GM18499 (cell line): Measurements from ENCODE around the gene ACADL.

Source experiments
- ATAC-seq: cut with Tn5 transposase; IDR thresholded peaks from one replicate; pipeline ENCODE4 v1.9.1; 2021; ENCODE audit warnings: moderate number of reproducible peaks; ENCODE audit not compliant: insufficient read depth, unreplicated experiment

The ACADL gene

GRCh38 chr2:210224941-210225672, at the start of gene ACADL:
TSS of gene ACADL (minus strand) at chr2:210225447. CDS start at chr2:210225263, 184 bp downstream.
- no peak for ATAC-seq

- ATAC-seq, result no peak
These were observed 46.1 kb upstream of the ACADL start for GRCh38 chr2:210271300-210271699.

- no peak for ATAC-seq
These were observed 43.9 kb upstream of the ACADL start for GRCh38 chr2:210269148-210269547.

GRCh38 chr2:210268281-210268680, 43.0 kb upstream of the ACADL start:
- ATAC-seq, result no peak

GRCh38 chr2:210267698-210268097, 42.5 kb upstream of the ACADL start:
- ATAC-seq, result no peak

- ATAC-seq, result no peak
These were observed 39.0 kb upstream of the ACADL start for GRCh38 chr2:210264282-210264681.

- ATAC-seq, result no peak
These were observed 38.6 kb upstream of the ACADL start for GRCh38 chr2:210263841-210264240.

GRCh38 chr2:210262036-210262435, 36.8 kb upstream of the ACADL start:
- ATAC-seq, result no peak

GRCh38 chr2:210259687-210260086, 34.4 kb upstream of the ACADL start:
- ATAC-seq, result no peak

- no peak for ATAC-seq
These were observed 27.7 kb upstream of the ACADL start for GRCh38 chr2:210252699-210253606.

GRCh38 chr2:210250622-210251021, 25.4 kb upstream of the ACADL start:
- ATAC-seq, result no peak

GRCh38 chr2:210233487-210233886, 8.2 kb upstream of the ACADL start:
- no peak for ATAC-seq

- no peak for ATAC-seq
These were observed 5.7 kb upstream of the ACADL start for GRCh38 chr2:210230984-210231383.

- ATAC-seq, result no peak
These were observed 5.3 kb upstream of the ACADL start for GRCh38 chr2:210230518-210230917.

GRCh38 chr2:210228586-210228985, 3.3 kb upstream of the ACADL start:
- no peak for ATAC-seq

- ATAC-seq, result no peak
These were observed 2.2 kb upstream of the ACADL start for GRCh38 chr2:210227290-210228088.

- ATAC-seq, result no peak
These were observed 976 bp upstream of the ACADL start for GRCh38 chr2:210226223-210226622.

GRCh38 chr2:210224591-210224940, 681 bp downstream of the ACADL start:
- ATAC-seq, result no peak

- ATAC-seq, result no peak
These were observed 10.1 kb downstream of the ACADL start for GRCh38 chr2:210215120-210215519.

- ATAC-seq, result no peak
These were observed 15.1 kb downstream of the ACADL start for GRCh38 chr2:210210185-210210584.

GRCh38 chr2:210207929-210208328, 17.3 kb downstream of the ACADL start:
- no peak for ATAC-seq
